GM12874 (cell line): ENCODE results near the gene RPE65.

Experiments
- CTCF ChIP-seq: IDR thresholded peaks from 2 replicates; pipeline ENCODE4 v1.5.1; 2011; ENCODE audit warnings: low read depth, mild to moderate bottlenecking, control low read depth, low read length, moderate library complexity; ENCODE audit not compliant: insufficient read depth

The RPE65 gene

GRCh38 chr1:68449901-68450300 lies at the start of gene RPE65:
Gene RPE65 (minus strand): TSS chr1:68449954. CDS start chr1:68449905, 49 bp downstream.
- TF ChIP-seq CTCF: no peak

DNA sequence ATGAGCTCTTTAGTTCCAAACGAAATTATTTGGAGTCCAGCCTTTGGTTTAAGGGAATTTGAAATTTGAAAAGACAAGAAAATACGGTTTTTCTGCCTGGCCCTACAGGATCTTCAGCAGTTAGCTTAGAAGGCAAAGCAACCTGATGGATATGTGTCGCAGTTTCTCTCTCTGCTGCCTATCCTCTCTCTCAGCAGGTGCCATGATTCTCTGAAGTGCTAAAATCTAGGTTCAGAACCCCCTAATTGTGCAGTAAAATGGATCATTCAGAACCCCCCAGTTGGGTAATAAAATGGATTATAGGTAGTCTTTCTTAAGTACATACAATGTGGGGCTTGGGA lies 47.6 kb upstream of the RPE65 start:
- no peak for TF ChIP-seq CTCF

GRCh38 chr1:68496680-68497357 lies 47.1 kb upstream of the RPE65 start, which contains the start of gene DEPDC1:
Gene DEPDC1 (minus strand): TSS chr1:68497082. CDS start chr1:68496999, 83 bp downstream.
- TF ChIP-seq CTCF: no peak

DNA sequence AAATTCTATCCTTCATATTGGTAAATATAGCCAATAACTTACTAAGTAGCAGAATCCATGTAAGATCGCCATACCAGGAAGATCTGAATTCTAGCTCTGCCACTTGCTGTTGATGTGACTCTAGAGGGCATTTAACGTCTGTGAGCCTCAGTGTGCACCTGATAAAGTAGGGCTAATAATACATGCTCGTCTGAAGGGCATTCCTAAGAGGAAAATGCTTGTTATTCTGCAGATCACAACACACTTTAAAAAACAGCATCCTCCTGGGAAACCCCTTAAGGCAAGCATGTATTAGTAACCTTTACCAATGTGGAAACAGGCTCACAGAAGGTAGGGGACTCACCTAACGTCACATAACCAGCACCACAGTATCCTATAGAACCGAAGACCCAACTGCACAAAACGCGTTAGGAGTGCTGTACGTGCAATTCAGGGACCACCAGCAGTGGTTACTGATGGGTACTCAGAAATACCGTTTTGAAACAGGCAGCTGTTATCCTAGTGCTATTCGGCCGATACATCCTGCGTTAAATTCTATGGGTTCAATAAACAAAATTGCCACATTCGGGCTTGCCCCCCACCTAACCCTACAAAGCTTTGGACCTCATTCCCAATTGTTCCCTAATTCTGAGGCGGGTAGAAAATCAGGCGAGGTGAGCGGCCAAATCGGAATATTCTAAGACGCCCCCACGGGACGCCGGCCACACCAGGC lies 46.4 kb upstream of the RPE65 start:
- no peak for TF ChIP-seq CTCF

- TF ChIP-seq CTCF: no peak
Observed at GRCh38 chr1:68495532-68495931, 45.8 kb upstream of the RPE65 start.

DNA sequence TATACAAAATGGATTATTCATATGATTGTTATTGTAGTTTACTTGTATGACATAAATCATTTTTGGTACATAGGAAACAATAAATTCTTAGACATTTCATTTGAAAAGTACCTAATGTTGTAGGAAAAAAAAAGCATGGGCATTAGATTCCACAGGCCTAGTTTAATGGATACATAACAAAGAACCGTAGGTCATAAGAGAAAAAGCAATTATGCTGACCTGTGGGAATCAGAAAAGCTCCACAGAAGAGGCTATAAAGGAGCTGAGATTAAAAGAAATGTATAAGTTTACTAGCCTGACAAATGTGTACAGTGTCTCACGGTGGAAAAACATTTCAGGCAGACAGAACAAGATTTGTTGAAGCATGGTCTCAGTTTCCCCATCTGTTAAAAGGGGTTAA lies 43.4 kb upstream of the RPE65 start:
- TF ChIP-seq CTCF: no peak

DNA sequence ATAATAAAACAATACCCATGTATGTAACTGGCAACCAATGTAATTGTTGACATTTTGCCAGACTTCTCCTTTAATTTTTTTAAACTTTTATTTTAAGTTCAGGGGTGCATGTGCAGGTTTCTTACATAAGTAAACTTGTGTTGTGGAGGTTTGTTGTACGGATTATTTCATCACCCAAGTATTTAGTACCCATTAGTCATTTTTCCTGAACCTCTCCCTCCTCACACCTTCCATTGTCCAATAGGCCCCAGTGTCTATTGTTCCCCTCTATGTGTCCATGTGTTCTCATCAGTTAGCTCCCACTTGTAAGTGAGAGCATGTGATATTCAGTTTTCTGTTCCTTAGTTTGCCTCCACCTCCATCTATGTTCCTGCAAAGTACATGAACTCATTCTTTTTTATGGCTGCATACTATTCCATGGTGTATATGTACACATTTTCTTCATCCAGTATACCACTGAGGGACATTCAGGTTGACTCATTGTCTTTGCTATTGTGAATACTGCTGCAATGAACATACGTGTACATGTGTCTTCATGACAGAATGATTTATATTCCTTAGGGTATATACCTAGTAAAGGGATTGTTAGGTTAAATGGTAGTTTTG lies 40.4 kb upstream of the RPE65 start:
- no peak for TF ChIP-seq CTCF
